HL-60/S4 treated with retinoic acid at 250 ng/mL for 4 days and 3 days (cell line): Measurements from ENCODE around the gene MRPS10.
"Not testable (repeated sequence)": the region's sequence is repeated elsewhere in the genome, so short reads cannot be mapped to it uniquely, and the experiment has no call there.

Experiments used
- in situ Hi-C: fragments of 300-500 bp; cut with MboI; formaldehyde crosslinking; loops from 2 replicates; pipeline ENCODE4 v1.7.0; 2022; ENCODE audit warnings: low sequenced_read_pairs

Gene MRPS10

DNA sequence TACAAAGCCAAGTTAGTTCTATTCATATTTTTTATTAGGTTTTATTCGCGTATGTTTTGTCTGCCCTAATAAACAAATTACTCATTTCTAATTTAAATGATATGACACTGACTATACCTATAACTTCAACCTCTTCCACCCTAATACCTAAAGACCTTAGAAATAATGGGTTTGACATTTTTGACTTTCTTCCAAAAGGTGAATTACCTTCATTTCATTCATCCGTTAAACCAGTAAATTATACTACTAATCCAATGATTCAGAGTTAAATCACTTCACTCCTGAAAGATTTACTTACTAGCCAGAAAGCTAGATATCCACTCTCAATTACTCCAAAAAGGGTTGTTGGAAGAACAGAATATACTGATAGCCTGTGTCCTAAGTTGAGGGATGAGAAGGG, 5.2 kb downstream of the MRPS10 start:
- in situ Hi-C loops = no loop called here

- in situ Hi-C loops = no loop called here
These were observed 5.9 kb downstream of the MRPS10 start for GRCh38 chr6:42211726-42212125.

DNA sequence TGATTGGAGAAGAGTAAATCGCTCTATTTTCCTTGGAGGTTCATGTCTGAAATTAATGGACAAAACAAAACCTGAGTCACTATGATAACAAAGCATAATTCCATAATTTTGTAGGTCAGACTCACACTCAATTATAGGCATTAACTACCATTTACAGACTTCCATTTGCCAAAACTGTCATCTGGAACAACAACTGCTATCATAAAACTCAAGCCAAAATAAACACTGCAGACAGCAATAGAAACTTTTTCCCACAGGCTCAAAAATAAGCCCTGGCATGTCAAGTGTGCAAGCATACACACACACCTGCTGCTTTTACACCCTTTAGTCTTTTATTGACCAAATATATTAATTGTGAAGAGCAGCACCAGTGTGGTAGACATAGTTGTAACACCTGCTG, 7.1 kb downstream of the MRPS10 start:
- in situ Hi-C loops = no loop called here

DNA sequence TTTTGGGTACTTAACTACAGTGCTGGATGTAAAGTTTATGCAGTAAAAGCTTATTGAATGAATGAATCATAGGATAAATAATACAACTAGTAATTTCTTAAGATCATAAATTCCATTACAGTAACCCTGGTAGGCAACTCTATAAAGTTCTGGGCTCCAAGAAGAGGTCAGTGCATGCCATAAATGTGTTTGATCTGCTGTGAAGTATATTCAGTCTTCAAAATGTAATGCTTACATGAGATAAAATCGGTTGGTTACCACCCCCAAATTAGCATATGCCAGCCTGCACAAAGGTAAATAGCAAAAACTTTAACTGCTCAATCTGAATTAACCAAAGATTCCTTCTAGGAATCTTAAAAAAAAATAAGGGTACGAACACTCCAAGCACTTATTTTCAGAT, 10.1 kb downstream of the MRPS10 start:
- in situ Hi-C loops = not testable (repeated sequence)

- in situ Hi-C loops = no loop called here
These were observed 12.8 kb downstream of the MRPS10 start for GRCh38 chr6:42204768-42205282.

DNA sequence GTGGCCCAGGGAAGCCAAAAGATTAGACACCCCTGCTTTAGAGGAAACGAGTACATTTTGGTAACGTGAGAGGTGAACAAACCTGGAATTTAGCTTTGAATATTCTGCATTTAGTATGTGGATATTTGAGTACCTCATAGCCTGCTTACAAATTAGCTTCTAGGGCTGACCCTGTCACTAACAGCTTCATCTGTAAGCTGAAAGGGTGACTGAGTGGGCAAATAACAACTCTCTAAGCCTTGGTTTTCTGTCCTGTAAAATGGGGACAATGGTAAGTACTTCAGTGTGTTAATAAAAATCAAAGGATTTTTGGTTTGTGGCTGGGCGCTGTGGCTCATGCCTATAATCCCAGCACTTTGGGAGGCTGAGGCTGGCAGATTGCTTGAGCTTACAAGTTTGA, 14.5 kb downstream of the MRPS10 start:
- in situ Hi-C loops = no loop called here

GRCh38 chr6:42202131-42202915, 15.3 kb downstream of the MRPS10 start:
- in situ Hi-C loops = not testable (repeated sequence)

DNA sequence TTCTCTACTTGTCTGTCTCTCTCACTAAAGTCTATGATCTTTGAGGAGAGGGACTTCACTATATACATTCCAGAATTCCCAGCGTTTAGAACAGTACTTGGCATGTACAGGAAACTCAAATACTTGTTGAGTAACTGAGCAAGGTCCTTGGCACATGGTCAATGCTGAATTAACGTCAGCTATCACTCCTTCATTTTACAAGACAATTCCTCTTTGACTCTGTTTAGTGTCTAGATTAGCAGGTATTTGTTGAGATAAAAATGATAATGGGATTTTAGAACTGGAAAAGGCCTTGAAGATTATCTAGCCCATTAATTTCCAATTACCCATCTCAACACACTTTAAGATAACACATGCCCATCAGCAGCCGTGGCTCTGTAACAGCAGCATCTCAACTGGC, 16.3 kb downstream of the MRPS10 start:
- in situ Hi-C loops = no loop called here

DNA sequence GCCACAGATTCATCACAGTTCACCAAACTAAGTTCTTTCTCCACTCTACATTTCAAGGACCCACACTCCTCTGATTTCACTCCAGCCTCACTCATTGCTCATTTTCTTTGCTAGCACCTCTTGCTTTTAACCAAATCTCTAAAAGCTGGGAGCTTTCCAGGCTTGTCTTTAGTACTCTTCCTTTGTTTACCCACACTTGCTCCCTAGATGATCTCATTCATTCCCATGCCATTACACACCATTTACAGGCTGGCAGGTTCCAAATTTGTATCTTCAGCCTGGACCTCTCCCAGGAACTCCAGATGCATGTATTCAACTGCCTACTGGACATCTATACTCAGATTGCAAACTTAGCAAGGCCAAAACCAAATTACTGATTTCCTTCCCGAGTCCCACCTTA, 17.6 kb downstream of the MRPS10 start:
- in situ Hi-C loops = no loop called here

GRCh38 chr6:42199106-42199981, 18.3 kb downstream of the MRPS10 start:
- in situ Hi-C loops = no loop called here

- in situ Hi-C loops = no loop called here
These were observed 19.9 kb downstream of the MRPS10 start for GRCh38 chr6:42197555-42198362.

- in situ Hi-C loops = no loop called here
These were observed 22.2 kb downstream of the MRPS10 start for GRCh38 chr6:42195415-42195814.

DNA sequence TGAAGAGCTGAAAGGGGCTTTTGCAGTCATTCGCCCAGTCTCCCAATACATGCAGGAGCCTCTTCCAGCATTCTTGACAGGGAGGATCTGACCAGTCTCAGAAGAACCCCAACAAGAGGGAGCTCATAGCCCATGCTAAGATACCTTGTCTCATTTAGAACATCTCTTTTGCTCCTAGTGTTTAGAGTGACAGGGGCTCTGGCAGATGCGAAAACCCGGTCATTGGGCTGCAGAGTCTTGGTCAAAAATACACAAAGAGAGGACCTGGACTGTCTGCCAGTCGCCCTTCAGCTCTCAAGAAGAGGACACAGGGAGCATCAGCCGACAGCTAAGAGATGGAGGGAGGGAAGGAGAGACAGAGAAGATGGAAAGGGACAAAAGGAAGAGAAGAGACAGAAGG, 23.6 kb downstream of the MRPS10 start:
- in situ Hi-C loops = no loop called here

DNA sequence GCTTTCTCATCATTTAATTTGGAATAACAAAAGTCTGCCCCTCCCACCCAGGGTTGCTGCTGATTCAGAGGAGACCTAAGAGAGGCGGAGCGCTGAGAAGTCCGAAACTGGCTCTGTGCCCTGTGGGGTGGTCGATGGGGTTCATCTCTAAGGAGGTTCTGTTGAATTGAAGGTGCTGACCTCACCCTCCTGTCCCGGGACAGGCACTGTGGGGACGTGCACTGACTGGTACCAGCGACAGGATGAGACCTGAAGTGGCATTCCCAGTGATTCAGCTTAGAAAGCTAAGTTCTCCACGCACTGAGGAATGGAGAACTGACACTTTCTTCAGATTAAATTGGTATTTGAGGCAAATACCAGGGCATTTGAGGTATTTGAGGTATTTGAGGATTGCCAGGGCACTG, 24.2 kb downstream of the MRPS10 start:
- in situ Hi-C loops = no loop called here

DNA sequence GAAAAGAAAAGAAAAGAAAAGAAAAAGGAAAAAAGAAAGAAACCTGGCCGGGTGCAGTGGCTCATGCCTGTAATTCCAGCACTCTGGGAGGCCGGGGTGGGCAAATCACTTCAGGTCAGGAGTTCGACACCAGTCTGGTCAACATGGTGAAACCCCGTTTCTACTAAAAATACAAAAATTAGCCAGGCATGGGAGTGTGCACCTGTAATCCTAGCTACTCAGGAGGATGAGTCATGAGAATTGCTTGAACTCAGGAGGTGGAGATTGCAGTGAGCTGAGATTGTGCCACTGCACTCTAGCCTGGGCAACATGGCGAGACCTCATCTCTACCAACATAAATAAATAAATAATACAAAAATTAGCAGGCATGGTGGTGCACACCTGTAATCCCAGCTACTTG, 25.3 kb downstream of the MRPS10 start:
- in situ Hi-C loops = not testable (repeated sequence)

DNA sequence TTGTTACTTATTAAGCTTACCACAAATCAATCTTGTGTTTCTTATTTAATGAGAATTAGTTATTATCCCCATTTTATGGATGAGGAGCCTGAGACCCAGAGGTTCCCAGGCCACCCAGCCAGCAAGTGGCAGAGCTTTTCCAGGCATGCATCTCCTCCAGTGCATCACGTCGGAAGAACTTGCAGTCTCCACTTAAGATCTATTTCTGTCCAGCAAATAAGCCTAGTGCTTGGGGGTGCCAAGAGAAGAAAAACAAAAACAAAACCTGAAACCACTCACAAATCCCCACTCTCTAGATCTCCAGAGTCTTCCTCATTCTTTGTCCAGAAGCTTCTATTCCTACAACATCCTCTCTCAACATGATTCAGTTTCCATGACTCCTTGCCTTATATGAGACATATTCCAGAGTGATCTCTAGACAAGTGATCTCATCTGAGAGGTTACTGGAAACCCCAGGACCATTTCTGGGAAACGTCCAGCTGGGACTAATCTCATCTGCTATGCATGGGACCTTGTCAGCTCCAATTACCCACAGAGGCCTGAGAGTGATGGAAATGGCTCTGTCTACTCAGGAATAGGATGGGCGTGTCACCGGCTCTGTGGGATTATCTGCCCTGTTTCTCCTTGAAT, 27.0 kb downstream of the MRPS10 start:
- in situ Hi-C loops = no loop called here

DNA sequence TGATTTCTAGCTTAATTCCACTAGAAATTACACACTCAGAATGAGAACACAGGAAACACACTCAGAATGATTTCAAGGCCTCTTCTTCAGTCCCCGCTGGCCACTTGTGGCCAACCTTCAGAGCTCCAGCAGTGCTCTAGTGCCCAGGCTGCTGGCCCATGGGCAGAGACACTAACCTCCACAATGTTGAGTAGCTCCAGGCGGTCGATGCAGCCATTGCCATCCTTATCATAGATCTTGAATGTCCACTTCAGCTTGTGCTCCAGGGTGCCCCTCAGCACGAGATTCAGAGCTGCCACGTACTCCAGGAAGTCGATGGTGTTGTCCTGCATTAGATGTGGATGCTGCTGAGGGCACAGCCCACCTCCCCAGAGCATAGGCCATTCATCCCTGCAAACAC, 29.3 kb downstream of the MRPS10 start:
- in situ Hi-C loops = no loop called here

- in situ Hi-C loops = no loop called here
These were observed 32.1 kb downstream of the MRPS10 start for GRCh38 chr6:42185597-42185996.

DNA sequence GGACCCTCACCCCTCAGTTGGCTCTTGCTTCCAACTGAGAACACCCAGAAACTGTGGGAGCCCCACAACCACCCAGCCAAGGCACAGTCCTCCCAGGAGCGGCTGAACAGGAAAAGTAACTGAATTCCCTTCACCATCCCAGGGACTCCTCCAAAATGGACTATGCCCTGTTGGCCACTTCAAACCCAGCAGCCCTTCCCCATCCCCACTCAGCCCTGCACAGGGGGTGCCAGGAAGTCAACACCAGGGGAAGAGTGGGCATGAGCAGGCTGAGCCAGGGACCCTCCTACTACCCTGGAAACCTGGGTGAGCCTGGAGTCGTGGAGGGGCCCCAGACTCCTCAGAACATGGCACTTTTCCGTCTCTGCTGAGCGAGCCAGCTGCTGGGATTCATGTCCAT, 33.2 kb downstream of the MRPS10 start:
- in situ Hi-C loops = no loop called here

DNA sequence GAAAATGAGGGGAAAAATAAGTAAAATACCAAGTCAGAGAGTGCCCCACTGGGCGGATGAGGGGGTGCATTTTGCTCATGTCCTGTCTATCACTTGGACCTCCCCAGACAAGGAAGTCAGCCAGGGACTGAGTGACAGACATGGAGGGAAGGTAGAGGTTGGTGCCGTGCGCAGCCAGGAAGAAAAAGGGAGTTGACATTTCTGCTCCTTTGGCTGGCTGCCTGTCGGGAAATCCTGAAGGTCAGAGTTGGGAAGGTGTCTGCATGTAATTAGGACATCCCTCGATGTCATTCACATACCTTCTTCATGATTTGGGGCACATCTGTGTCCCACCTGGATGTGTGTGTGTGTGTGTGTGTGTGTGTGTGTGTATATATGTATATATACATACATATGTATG, 35.6 kb downstream of the MRPS10 start:
- in situ Hi-C loops = no loop called here

GRCh38 chr6:42179945-42180313, 37.7 kb downstream of the MRPS10 start:
- in situ Hi-C loops = no loop called here
